ENCODE data around the gene TRABD2B.

DNA sequence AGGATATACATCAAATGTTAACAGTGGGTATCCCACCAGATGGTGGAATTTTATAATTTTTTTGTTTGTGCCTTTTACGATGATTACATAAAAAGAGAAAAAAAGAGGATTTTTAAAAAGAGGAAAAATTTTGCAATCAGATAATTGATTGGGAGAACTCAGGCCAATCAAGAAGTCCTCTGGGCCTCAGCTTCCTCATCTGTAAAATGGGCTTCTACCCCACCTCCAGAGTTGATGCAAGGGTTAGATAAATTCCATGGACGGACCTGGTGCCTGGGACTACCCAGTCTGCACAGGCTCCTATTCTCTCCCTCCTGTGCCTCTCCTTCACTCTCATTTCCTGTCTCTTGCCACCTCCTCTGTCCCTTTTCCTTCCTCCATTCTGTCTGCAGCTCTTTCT is 88.9 kb downstream of the TRABD2B start:
- TF ChIP-seq SP1 (CRISPR knock-in tag; conservative IDR thresholded peaks at IDR 0.05) (no peak), ZNF121 (CRISPR knock-in tag; IDR thresholded peaks at IDR 0.05) (no peak), GRHL2 (CRISPR knock-in tag; IDR thresholded peaks at IDR 0.05; ENCODE audit: insufficient replicate concordance, severe bottlenecking) (no peak), FOXJ3 (CRISPR knock-in tag; IDR thresholded peaks at IDR 0.05; ENCODE audit: borderline replicate concordance) (no peak), ZNF263 (CRISPR knock-in tag; IDR thresholded peaks at IDR 0.05; ENCODE audit: low read depth) (no peak), MXD4 (CRISPR knock-in tag; IDR thresholded peaks at IDR 0.05; ENCODE audit: borderline replicate concordance) (no peak)
- TF ChIP-seq, protein P1, sequence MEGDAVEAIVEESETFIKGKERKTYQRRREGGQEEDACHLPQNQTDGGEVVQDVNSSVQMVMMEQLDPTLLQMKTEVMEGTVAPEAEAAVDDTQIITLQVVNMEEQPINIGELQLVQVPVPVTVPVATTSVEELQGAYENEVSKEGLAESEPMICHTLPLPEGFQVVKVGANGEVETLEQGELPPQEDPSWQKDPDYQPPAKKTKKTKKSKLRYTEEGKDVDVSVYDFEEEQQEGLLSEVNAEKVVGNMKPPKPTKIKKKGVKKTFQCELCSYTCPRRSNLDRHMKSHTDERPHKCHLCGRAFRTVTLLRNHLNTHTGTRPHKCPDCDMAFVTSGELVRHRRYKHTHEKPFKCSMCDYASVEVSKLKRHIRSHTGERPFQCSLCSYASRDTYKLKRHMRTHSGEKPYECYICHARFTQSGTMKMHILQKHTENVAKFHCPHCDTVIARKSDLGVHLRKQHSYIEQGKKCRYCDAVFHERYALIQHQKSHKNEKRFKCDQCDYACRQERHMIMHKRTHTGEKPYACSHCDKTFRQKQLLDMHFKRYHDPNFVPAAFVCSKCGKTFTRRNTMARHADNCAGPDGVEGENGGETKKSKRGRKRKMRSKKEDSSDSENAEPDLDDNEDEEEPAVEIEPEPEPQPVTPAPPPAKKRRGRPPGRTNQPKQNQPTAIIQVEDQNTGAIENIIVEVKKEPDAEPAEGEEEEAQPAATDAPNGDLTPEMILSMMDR (IDR thresholded peaks at IDR 0.05): no peak
- TF ChIP-seq, protein P2, sequence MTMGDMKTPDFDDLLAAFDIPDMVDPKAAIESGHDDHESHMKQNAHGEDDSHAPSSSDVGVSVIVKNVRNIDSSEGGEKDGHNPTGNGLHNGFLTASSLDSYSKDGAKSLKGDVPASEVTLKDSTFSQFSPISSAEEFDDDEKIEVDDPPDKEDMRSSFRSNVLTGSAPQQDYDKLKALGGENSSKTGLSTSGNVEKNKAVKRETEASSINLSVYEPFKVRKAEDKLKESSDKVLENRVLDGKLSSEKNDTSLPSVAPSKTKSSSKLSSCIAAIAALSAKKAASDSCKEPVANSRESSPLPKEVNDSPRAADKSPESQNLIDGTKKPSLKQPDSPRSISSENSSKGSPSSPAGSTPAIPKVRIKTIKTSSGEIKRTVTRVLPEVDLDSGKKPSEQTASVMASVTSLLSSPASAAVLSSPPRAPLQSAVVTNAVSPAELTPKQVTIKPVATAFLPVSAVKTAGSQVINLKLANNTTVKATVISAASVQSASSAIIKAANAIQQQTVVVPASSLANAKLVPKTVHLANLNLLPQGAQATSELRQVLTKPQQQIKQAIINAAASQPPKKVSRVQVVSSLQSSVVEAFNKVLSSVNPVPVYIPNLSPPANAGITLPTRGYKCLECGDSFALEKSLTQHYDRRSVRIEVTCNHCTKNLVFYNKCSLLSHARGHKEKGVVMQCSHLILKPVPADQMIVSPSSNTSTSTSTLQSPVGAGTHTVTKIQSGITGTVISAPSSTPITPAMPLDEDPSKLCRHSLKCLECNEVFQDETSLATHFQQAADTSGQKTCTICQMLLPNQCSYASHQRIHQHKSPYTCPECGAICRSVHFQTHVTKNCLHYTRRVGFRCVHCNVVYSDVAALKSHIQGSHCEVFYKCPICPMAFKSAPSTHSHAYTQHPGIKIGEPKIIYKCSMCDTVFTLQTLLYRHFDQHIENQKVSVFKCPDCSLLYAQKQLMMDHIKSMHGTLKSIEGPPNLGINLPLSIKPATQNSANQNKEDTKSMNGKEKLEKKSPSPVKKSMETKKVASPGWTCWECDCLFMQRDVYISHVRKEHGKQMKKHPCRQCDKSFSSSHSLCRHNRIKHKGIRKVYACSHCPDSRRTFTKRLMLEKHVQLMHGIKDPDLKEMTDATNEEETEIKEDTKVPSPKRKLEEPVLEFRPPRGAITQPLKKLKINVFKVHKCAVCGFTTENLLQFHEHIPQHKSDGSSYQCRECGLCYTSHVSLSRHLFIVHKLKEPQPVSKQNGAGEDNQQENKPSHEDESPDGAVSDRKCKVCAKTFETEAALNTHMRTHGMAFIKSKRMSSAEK (CRISPR knock-in tag; IDR thresholded peaks at IDR 0.05; ENCODE audit: borderline replicate concordance): no peak
- TF ChIP-seq, protein P3, sequence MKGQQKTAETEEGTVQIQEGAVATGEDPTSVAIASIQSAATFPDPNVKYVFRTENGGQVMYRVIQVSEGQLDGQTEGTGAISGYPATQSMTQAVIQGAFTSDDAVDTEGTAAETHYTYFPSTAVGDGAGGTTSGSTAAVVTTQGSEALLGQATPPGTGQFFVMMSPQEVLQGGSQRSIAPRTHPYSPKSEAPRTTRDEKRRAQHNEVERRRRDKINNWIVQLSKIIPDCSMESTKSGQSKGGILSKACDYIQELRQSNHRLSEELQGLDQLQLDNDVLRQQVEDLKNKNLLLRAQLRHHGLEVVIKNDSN (CRISPR knock-in tag; IDR thresholded peaks at IDR 0.05): no peak
- TF ChIP-seq, protein P4, sequence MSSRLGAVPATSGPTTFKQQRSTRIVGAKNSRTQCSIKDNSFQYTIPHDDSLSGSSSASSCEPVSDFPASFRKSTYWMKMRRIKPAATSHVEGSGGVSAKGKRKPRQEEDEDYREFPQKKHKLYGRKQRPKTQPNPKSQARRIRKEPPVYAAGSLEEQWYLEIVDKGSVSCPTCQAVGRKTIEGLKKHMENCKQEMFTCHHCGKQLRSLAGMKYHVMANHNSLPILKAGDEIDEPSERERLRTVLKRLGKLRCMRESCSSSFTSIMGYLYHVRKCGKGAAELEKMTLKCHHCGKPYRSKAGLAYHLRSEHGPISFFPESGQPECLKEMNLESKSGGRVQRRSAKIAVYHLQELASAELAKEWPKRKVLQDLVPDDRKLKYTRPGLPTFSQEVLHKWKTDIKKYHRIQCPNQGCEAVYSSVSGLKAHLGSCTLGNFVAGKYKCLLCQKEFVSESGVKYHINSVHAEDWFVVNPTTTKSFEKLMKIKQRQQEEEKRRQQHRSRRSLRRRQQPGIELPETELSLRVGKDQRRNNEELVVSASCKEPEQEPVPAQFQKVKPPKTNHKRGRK (CRISPR knock-in tag; IDR thresholded peaks at IDR 0.05; ENCODE audit: borderline replicate concordance): no peak
- TF ChIP-seq, protein P5, sequence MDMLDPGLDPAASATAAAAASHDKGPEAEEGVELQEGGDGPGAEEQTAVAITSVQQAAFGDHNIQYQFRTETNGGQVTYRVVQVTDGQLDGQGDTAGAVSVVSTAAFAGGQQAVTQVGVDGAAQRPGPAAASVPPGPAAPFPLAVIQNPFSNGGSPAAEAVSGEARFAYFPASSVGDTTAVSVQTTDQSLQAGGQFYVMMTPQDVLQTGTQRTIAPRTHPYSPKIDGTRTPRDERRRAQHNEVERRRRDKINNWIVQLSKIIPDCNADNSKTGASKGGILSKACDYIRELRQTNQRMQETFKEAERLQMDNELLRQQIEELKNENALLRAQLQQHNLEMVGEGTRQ (CRISPR knock-in tag; IDR thresholded peaks at IDR 0.05): no peak

Measured in WTC11 (cell line).